C4-2B (cell line): ENCODE data around the gene PEPD.

Experiments
- ZFX ChIP-seq: fragments of 450-650 bp; IDR thresholded peaks from 2 replicates; pipeline ENCODE4 v1.6.1; 2017
- TF ChIP-seq, protein P1 (sequence below): fragments of 450-650 bp; conservative IDR thresholded peaks from 2 replicates; pipeline ENCODE4 v1.5.1; 2017; ENCODE audit warnings: mild to moderate bottlenecking

DNA sequence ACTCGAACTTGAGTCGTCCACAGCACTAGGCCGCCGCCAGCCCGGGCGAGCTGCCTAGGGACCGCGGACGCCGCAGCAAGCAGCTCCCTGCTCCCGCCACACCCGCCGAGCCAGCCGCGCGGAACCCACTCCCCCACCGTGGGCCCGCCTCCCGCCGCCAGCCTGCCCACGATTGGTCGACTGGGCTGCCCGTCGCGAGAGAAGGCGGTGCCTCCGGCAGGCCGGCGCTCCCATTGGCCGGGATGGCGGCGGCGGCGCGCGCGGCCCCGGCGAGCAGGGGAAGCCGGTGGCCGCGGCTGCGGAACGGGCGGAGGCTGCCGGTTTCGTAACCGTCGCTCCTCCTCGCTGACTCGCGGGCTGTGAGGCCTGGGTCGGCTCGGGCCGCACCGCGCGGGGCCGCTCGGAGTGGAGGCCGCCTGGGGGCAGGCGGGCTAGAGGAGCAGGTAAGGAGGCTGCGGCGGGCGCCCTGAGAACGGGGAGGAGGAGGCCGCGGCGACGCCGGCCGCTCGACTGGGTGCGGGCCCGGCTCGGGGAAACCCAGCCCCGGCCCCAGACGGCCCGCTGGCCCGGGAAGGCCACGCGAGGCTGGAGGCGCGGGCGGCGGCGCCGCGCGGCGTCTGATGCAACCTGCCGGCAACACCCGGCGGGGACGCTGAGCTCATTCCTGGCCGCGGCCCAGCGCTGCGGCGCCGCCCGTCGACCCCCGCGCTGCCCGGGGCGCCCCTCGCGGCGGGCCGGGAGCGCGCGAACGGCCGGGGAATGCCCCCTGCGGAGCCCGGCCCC lies 147.9 kb downstream of the PEPD start, which contains the start of gene CEBPG:
- TF ChIP-seq, protein P1, sequence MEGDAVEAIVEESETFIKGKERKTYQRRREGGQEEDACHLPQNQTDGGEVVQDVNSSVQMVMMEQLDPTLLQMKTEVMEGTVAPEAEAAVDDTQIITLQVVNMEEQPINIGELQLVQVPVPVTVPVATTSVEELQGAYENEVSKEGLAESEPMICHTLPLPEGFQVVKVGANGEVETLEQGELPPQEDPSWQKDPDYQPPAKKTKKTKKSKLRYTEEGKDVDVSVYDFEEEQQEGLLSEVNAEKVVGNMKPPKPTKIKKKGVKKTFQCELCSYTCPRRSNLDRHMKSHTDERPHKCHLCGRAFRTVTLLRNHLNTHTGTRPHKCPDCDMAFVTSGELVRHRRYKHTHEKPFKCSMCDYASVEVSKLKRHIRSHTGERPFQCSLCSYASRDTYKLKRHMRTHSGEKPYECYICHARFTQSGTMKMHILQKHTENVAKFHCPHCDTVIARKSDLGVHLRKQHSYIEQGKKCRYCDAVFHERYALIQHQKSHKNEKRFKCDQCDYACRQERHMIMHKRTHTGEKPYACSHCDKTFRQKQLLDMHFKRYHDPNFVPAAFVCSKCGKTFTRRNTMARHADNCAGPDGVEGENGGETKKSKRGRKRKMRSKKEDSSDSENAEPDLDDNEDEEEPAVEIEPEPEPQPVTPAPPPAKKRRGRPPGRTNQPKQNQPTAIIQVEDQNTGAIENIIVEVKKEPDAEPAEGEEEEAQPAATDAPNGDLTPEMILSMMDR: peak; percentile 53
- TF ChIP-seq ZFX: peak; percentile 95
